Adrenal gland (tissue), 5 donors: ENCODE data around the gene CYP26B1.

ENCODE experiments used
- POLR2A ChIP-seq, 2 donors: fragments of 450-650 bp; IDR thresholded peaks; one replicate each; pipeline ENCODE4 v1.6.1; 2017; ENCODE audit warnings: antibody characterized with exemption in 2 of 2, mild to moderate bottlenecking in 2 of 2, moderate library complexity in 1 of 2
- TF ChIP-seq, protein P1 (sequence below), 6 experiments: fragments of 450-650 bp in 4 of 6; fragments of 200-600 bp in 2 of 6; sonication (generic) in 1 of 6; IDR thresholded peaks; 1 replicate in 5 of 6; 2 replicates in 1 of 6; pipeline versions ENCODE4 v1.5.1 to v1.8.0; 2016 to 2021; ENCODE audit warnings: antibody characterized with exemption in 6 of 6, mild to moderate bottlenecking in 2 of 6, moderate library complexity in 1 of 6
- donor health status: DM: no; HTN: no; CAD: no.

DNA sequence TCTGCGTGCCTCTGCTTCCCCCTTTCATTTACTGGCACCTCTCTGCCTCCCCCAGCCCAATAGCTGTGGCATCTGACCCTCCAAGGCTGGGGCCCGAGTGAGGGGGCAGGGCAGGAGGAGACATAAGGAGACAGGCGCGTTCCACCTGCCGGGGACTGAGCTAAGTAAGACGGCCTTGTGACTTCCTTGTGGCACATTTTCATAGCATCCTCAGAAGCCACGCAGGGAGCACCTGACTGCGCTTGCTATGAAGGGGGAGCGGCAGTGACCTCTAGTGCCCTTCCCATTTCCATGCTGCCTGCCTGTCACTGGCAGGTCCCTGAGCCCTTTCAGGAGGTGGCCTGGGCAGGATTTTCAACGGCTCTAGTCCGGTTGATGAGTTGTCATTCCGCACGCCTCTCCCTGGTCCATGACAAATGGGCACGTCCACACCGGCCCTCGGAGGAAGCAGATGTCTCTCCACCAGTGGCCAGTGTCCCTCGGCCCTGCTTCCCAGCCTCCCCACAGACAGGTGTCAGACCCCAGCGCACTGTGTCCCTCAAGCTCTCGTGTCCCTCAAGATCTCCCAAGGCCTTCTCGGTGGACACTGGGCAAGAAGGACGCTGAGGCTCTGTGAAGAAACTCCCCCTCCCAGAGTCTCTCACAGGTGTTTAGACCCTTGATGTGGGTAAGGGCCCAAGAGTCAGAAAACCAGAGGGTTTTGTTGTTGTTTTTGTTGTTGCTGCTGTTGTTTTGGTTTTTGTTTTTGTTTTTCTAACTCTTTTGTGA is 42.7 kb downstream of the CYP26B1 start:
- TF ChIP-seq POLR2A (IDR thresholded peaks at IDR 0.05), result no peak
- TF ChIP-seq, protein P1, sequence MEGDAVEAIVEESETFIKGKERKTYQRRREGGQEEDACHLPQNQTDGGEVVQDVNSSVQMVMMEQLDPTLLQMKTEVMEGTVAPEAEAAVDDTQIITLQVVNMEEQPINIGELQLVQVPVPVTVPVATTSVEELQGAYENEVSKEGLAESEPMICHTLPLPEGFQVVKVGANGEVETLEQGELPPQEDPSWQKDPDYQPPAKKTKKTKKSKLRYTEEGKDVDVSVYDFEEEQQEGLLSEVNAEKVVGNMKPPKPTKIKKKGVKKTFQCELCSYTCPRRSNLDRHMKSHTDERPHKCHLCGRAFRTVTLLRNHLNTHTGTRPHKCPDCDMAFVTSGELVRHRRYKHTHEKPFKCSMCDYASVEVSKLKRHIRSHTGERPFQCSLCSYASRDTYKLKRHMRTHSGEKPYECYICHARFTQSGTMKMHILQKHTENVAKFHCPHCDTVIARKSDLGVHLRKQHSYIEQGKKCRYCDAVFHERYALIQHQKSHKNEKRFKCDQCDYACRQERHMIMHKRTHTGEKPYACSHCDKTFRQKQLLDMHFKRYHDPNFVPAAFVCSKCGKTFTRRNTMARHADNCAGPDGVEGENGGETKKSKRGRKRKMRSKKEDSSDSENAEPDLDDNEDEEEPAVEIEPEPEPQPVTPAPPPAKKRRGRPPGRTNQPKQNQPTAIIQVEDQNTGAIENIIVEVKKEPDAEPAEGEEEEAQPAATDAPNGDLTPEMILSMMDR (IDR thresholded peaks at IDR 0.05), result no peak
